CD4-positive, alpha-beta T cell (primary cell): ENCODE results near the gene WDFY2. TPM values are rescaled to one million over a fixed set of nuclear protein-coding genes. Genes with fewer than 3 reads are reported as not detected.

Experiments used
- ATAC-seq: fragments of 200-7000 bp; cut with Tn5 transposase; one replicate; pipeline ENCODE4 v1.10.0; 2022; ENCODE audit warnings: mild to moderate bottlenecking; ENCODE audit not compliant: poor library complexity
- CTCF ChIA-PET: fragments of 350-600 bp; sonication (Branson Sonifier 250); formaldehyde crosslinking; loops from one replicate; lab custom pipeline; 2021; ENCODE audit warnings: antibody characterized with exemption, inconsistent platforms; lab: Charles Lee
- POLR2A ChIA-PET: fragments of 350-600 bp; sonication (Branson Sonifier 250); formaldehyde crosslinking; loops from one replicate; lab custom pipeline; 2021; ENCODE audit warnings: antibody characterized with exemption, inconsistent platforms; lab: Charles Lee
- DNase-seq, 14 experiments: peaks; one replicate each; pipeline ENCODE4 v3.0.0-alpha.2; 2013 to 2020; ENCODE audit warnings: mixed read lengths in 2 of 14
- H3K27ac ChIP-seq, 2 donors: one replicate each; pipeline versions ENCODE4 v1.5.1 to v1.7.0; 2013; ENCODE audit warnings: low read length in 2 of 2, low read depth in 1 of 2, mild to moderate bottlenecking in 1 of 2
- H3K27me3 ChIP-seq, 2 experiments: 1 replicate in 1 of 2; 2 replicates in 1 of 2; pipeline versions ENCODE4 v1.6.1 to v1.7.0; 2013; ENCODE audit warnings: low read length in 2 of 2, control low read depth in 1 of 2, mild to moderate bottlenecking in 1 of 2, moderate library complexity in 1 of 2; ENCODE audit not compliant: insufficient read depth in 2 of 2, control insufficient read depth in 1 of 2
- H3K36me3 ChIP-seq: one replicate; pipeline ENCODE4 v1.6.1; 2013; ENCODE audit warnings: low read length, control low read depth; ENCODE audit not compliant: insufficient read depth
- H3K4me1 ChIP-seq: one replicate; pipeline ENCODE4 v1.6.1; 2013; ENCODE audit warnings: low read length, control low read depth; ENCODE audit not compliant: insufficient read depth
- H3K4me3 ChIP-seq: one replicate; pipeline ENCODE4 v1.5.1; 2013; ENCODE audit warnings: mild to moderate bottlenecking, low read length, moderate library complexity
- H3K9me3 ChIP-seq, 2 experiments: 1 replicate in 1 of 2; 2 replicates in 1 of 2; pipeline versions ENCODE4 v1.6.1 to v1.7.0; 2013; ENCODE audit warnings: low read length in 2 of 2, mild to moderate bottlenecking in 2 of 2, control low read depth in 1 of 2, moderate library complexity in 1 of 2; ENCODE audit not compliant: control insufficient read depth in 1 of 2, insufficient read depth in 1 of 2
- H3K27ac Mint-ChIP-seq: one replicate; pipeline ENCODE4 v1.8.0; 2020; ENCODE audit warnings: mixed read lengths
- H3K27me3 Mint-ChIP-seq: one replicate; pipeline ENCODE4 v1.8.0; 2021; ENCODE audit warnings: mixed read lengths
- H3K36me3 Mint-ChIP-seq: one replicate; pipeline ENCODE4 v1.8.0; 2021; ENCODE audit warnings: low read depth, mixed read lengths
- H3K4me1 Mint-ChIP-seq: one replicate; pipeline ENCODE4 v1.8.0; 2021; ENCODE audit warnings: low read depth, mixed read lengths
- H3K4me3 Mint-ChIP-seq: one replicate; pipeline ENCODE4 v1.8.0; 2020; ENCODE audit warnings: mild to moderate bottlenecking, mixed read lengths
- H3K9me3 Mint-ChIP-seq: one replicate; pipeline ENCODE4 v1.8.0; 2020; ENCODE audit warnings: mixed read lengths
- CTCF ChIP-seq: fragments of 200-600 bp; IDR thresholded peaks from one replicate; pipeline ENCODE4 v1.8.0; 2022; ENCODE audit warnings: antibody characterized with exemption, mild to moderate bottlenecking
- intact Hi-C, 2 experiments: fragments of 100-400 bp; cut with DNase I in 1 of 2; cut with micrococcal nuclease in 1 of 2; formaldehyde crosslinking; loops; one replicate each; pipeline versions ENCODE4 v1.15.1 to v1.9.0; 2023 to 2025; cut with DNase I, micrococcal nuclease
- total RNA-seq, 174 experiments: library from RNA in 2 of 174; stranded (reverse) in 2 of 174; gene quantifications; one replicate each; pipeline ENCODE4 v1.2.3 and lab custom pipeline; 2021 to 2026

WDFY2 gene
- total RNA-seq, 2 experiments from 2014 or later, result 21.4 to 21.9 TPM

DNA sequence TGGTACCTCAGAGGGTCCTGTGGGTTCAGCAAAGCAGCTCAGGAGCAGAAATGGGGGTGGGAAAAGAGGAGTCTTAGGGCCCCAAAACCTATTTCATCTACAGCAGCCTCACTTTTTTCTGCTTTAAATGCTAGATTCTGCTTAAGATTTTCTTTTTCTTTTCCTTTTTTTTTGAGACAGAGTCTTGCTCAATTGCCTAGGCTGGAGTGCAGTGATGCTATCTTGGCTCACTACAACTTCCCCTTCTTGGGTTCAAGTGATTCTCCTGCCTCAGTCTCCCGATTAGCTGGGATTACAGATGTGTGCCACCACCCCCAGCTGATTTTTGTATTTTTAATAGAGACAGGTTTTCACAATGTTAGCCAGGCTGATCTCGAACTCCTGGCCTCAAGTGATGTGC lies 30.7 kb upstream of the WDFY2 start:
- intact Hi-C loops, result no loop called here
- Histone ChIP-seq H3K27me3 (no peaks in the 10 kb centered on the region), H3K9me3 (no peaks in the 10 kb centered on the region), H3K27ac (no peak overlapping the region), H3K4me3 (no peak overlapping the region), H3K36me3 (no peaks in the 10 kb centered on the region), H3K4me1 (no peaks in the 10 kb centered on the region)
- no peak overlapping the region for H3K4me3 Mint-ChIP-seq
- TF ChIP-seq CTCF, result no peak
- ChIA-PET POLR2A (no interaction called here), CTCF (interaction anchor here (1.0 kb wide), 2 partner anchors 99 to 121 kb away, joined by 3 read pairs; no protein-coding TSS in a partner anchor)
- H3K27ac Mint-ChIP-seq, result no peak overlapping the region
- no peaks in the 10 kb centered on the region for H3K9me3 Mint-ChIP-seq
- H3K27me3 Mint-ChIP-seq, result no peaks in the 10 kb centered on the region
- no peak for ATAC-seq
- no peaks in the 10 kb centered on the region for H3K36me3 Mint-ChIP-seq
- no peak for DNase-seq
- no peaks in the 10 kb centered on the region for H3K4me1 Mint-ChIP-seq

GRCh38 chr13:51556740-51557139 lies 27.5 kb upstream of the WDFY2 start:
- H3K27ac Mint-ChIP-seq, result no peak overlapping the region
- no peaks in the 10 kb centered on the region for H3K4me1 ChIP-seq
- CTCF ChIA-PET, result no interaction called here

GRCh38 chr13:51557438-51557837 lies 26.8 kb upstream of the WDFY2 start:
- no peak for DNase-seq
- TF ChIP-seq CTCF, result no peak
- Histone ChIP-seq H3K9me3 (no peaks in the 10 kb centered on the region), H3K4me1 (peaks cover 5% of the 10 kb centered on the region), H3K27me3 (no peaks in the 10 kb centered on the region), H3K4me3 (no peak overlapping the region), H3K27ac (no peak overlapping the region), H3K36me3 (no peaks in the 10 kb centered on the region)
- Mint-ChIP-seq H3K36me3 (no peaks in the 10 kb centered on the region), H3K27me3 (no peaks in the 10 kb centered on the region), H3K9me3 (no peaks in the 10 kb centered on the region), H3K4me1 (no peaks in the 10 kb centered on the region), H3K27ac (no peak overlapping the region), H3K4me3 (no peak overlapping the region)
- no peak for ATAC-seq
- intact Hi-C loops, result loop anchor here in 1 of 2 experiments (5.0 kb wide), 1 partner anchor 40 kb away; no protein-coding TSS in a partner anchor
- CTCF ChIA-PET, result no interaction called here
- POLR2A ChIA-PET, result no interaction called here

More at GRCh38 chr13:51556740-51557139, 27.5 kb upstream of the WDFY2 start:
- DNase-seq (no peak), ATAC-seq (no peak)
- no peaks in the 10 kb centered on the region for H3K36me3 ChIP-seq
- Mint-ChIP-seq H3K9me3 (no peaks in the 10 kb centered on the region), H3K4me3 (no peak overlapping the region), H3K36me3 (no peaks in the 10 kb centered on the region), H3K27me3 (no peaks in the 10 kb centered on the region), H3K4me1 (no peaks in the 10 kb centered on the region)
- intact Hi-C loops, result loop anchor here in 1 of 2 experiments (5.0 kb wide), 1 partner anchor 39 kb away; no protein-coding TSS in a partner anchor
- POLR2A ChIA-PET, result no interaction called here
- H3K4me3 ChIP-seq, result no peak overlapping the region
- H3K27ac ChIP-seq, result no peak overlapping the region
- no peak for TF ChIP-seq CTCF
- H3K27me3 ChIP-seq, result no peaks in the 10 kb centered on the region
- no peaks in the 10 kb centered on the region for H3K9me3 ChIP-seq
